Jurkat, Clone E6-1 (cell line): ENCODE measurements around the gene PTPRK.

Experiments used
- DNase-seq: peaks from one replicate; pipeline ENCODE4 v3.0.0-alpha.2; 2011; ENCODE audit warnings: low read depth, low spot score
- H3K4me3 ChIP-seq: 2 replicates; pipeline ENCODE4 v1.5.1; 2011; ENCODE audit warnings: mild to moderate bottlenecking, low read length, control low read depth, moderate library complexity

PTPRK gene

DNA sequence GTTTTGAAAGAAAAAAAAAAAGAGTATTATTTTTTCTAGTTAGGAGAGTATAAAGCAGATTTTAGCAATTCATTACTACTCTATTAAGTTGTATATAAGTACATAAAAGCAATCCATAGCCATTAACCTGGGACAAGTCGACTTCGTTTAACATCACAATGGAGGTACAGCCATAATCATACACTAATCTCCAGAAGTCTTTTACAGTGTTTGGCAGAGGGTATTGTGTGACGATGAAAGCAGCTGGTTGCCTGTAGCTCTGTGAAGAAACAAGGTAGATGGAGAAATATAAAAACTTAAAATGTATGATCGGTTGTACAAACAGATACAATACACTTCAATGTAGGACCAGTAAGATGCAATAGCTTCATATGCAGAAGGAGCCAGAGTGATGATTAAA, 543.6 kb downstream of the PTPRK start:
- H3K4me3 ChIP-seq, result no peak overlapping the region
- DNase-seq, result no peak

DNA sequence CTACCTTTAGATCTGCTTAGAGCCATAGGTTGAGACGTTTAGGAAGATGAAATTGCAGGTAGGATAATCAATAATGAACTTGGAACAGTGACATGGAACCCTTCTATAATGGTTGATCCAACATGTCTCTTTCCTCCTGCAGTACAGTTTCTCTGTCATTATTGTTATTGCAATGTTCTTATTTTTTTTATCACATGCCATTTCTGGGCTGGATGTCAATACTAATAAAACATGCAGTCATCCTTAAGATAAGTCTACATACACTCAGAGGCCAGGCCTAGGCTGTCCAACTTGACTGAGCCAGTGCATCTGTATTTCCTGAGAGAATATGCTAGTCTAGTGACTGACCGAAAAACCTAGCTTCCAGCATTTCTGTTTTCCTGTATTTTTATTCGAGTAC, 544.3 kb downstream of the PTPRK start:
- no peak for DNase-seq
- H3K4me3 ChIP-seq, result no peak overlapping the region

DNA sequence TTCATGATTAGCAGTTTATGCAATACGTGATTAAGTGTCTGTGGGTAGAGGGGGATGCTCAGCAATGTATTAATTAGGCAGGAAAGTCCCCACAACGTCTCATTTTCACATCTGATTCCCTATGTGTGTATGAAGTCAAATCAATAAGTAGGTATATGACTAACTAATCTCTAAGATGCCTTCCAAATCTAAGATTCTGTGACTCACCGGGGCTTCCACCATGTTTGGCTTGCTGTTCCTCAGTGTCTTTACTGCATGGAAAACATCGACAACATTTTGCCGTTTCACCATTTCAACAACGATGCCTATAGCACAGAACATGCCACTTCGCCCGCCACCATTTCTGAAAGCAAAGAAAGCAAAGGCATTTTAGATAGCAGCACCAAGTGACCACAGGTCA, 547.6 kb downstream of the PTPRK start:
- H3K4me3 ChIP-seq, result no peak overlapping the region
- DNase-seq, result no peak

DNA sequence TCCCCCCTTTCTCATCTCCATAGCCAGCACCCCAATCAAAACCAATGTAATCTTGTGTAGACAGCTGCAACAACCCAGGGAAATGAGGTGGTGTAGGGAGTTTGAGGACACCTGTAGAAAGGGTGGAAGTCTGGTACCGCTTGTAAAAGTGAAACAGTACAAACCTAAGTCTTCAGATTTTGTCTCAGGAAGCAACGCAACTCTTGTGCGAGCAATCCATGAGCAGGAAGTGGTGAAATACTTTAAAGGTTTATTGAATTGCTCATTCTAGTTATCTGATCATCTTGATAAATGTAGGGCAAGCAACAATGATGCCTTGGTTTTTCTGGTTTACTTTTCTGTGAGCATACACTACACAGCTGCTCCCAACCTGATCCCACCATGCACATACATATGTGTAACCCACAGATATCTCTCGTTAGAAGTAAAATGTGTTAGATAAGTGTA, 548.4 kb downstream of the PTPRK start:
- peak overlapping the region; percentile 36 for H3K4me3 ChIP-seq
- peak; percentile 99 for DNase-seq

DNA sequence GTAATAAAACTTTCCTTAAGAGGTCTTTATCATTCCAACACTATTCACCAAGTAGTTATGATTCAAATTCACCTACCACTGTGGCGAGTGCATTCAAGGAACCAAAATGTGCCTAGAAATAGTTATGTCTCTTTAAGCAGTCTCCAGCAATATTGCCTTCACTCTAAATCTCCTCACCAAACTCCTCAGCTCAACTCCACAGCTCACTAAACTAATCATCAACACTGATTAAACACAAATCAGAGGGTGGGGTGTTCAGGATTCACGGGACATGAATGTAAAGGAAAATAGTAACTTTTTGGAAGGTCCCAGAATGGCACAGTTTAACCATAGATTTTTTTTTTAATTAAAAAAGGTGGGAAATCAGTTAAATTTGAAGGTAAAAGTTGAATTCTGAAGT, 549.0 kb downstream of the PTPRK start:
- peak overlapping the region; percentile 36 for H3K4me3 ChIP-seq
- DNase-seq, result no peak

DNA sequence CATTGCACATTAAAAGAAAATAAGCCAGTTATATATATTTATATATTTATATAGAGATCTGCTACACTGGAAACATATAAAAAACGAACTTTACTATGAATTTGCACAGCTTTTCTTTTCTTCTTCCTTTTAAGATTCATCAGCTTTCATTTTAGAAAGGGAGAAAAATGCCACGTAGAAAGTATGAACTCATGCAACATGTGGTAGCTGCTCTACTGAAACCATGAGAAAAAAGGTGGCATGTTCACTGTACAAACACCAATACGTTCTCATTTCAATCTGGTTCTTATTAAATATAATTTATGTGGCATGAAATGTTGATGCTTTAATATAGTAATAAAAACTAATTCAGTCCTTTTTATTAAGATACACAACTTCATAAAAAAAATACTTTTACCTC, 550.7 kb downstream of the PTPRK start:
- no peak for DNase-seq
- H3K4me3 ChIP-seq, result no peak overlapping the region

DNA sequence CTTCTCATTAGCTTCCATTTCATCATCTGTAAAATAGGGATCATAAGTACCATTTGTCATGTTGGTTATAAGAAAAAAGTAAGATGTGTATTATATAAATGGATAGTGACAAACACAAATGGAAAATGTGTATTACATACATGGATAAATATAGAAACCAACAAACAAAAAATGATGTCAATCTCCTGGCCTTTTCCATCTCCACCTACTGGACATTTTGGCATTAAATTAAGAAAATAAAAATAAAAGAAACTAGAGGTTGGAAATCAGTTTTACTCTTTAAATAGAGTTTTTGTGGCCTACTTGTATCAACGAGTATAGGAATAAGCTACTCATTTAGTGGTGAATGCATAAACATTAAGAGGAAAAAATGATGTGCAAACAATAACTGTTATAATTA, 552.0 kb downstream of the PTPRK start:
- H3K4me3 ChIP-seq, result no peak overlapping the region
- no peak for DNase-seq

DNA sequence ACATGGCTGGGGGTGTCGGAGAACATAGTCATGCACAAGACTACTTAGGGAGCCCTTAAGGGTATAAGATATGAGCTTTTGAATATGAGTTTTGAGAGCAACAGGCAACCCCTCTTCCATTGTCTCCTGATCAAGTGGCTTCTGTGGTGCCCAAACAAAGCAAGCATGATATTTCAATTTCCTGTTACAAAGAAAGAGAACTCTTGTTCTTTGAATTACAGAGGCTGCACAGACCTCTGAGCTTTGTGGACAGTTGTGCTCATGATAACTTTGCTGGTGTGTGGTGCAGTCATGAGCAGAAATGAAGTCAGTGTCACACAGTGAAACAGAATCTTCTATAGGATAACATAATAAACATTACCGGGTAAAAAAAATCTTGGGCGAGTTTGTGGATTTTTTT, 552.7 kb downstream of the PTPRK start:
- peak; percentile 54 for DNase-seq
- no peak overlapping the region for H3K4me3 ChIP-seq

DNA sequence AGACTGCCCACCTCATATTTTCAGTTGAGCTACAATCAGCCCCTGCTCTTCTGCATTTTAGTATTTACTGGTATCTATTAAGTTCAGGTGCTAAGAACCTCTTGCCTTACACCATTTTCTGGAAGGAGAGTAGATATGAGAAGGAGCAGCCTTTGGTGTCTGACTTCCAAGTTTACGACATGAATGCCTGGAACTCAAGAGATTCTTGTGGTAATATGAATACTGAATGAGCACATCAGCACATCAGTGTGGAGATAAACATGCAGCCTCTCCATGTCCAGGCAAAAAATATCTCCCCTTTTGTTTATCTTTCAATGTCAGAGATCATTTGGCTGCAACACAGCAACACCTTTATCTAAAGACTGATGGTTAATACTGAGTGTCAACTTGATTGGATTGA, 553.8 kb downstream of the PTPRK start:
- no peak overlapping the region for H3K4me3 ChIP-seq
- DNase-seq, result no peak

DNA sequence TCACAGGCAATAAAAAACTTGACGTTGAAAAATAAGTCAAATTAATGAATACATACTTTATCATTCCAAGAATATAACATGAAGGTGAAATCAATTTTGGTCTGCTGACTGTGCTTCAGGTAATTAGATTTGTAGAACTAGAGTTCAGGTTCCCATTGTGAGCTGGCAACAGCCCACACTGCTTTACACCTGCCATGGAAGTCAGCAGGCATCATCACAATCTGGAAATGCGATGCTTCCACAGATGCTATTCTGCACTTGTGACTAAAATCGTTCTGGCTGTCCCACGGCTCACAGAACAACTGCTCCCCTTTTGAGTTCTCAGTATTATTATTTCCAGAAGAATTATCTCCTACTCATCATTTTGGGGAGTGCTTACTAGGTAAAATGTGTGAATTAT, 556.9 kb downstream of the PTPRK start:
- H3K4me3 ChIP-seq, result no peak overlapping the region
- no peak for DNase-seq

DNA sequence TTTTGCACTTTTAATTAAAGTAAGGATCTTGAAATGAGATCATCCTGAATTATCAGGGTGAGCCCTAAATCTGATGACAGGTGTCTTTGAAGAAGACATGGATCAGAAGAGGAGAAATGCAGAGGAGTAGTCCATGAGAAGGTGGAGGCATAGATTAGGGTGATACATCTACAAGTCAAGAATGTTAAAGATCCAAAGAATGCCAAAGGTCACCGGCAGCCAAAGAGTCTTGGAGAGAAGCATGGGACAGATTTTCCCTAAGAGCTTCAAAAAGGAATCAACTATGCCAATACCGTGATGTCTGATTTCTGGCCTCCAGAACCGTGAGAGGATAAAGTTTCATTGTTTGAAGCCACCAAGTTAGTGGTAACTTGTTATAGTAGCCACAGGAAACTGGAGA, 560.5 kb downstream of the PTPRK start:
- no peak for DNase-seq
- no peak overlapping the region for H3K4me3 ChIP-seq

DNA sequence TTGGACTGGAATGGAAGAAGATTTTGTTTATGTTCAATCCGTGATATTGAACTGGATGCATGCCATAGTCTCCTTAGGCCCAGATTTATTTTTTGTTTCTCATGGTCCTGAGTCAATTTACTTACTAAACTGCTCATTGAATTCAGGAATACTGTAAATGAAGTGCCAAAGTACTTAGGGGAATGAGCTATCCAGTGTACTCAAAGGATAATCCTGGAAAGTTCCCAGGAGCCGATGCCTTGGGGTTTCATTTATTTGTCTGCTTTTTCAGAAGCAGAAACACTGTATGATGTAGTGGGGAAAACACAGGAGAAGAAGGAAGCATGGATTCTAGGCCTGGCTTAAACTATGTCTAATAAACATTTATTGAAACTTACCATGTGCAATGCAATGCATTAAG, 563.4 kb downstream of the PTPRK start:
- DNase-seq, result no peak
- no peak overlapping the region for H3K4me3 ChIP-seq

DNA sequence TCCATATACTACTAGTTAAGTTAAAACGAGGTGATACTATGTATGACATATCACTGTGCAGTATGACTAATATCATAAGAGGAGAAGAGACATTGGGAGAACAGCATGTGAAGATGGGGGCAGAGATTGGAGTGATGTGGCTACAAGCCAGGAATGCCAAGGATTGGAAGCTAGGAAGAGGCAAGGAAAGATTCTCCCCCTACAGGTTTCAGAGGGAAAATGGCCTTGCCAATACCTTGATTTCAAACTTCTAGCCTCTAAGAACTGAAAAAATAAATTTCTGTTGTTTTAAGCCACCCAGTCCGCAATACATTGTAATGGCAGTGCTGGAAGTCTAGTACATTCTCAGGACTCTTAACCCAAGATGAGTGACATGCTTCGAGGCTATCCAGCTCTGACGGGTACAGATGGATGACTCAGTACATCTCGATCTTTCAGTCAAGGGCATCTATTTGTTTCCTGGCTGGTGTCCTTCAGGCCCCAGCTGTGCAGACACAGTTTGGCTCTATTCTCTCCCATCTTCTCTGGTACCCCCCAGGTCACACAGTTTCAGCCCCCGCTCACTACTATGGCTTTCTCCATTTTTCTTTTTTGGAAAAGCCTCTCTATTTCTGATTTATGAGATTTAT, 564.0 kb downstream of the PTPRK start:
- DNase-seq, result no peak
- H3K4me3 ChIP-seq, result no peak overlapping the region

DNA sequence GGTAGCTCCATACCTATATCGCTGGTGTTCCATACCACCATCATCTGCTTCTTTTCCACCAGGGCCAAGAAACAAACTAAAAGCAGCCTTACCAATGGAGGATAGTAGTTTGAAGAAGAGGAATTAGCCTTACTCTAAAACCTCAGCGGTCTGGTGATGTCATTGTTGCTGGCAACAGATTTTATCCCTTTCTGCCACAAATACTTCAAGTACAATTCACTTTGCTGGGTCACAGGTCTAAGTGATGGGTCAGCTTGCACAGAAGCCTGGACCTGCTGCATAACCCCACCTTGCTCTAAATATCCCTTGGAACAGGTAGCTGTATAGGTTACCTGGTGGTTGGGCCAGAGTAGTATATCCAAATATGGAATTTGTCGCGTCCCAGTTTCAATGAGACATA, 566.3 kb downstream of the PTPRK start:
- DNase-seq, result no peak
- no peak overlapping the region for H3K4me3 ChIP-seq

DNA sequence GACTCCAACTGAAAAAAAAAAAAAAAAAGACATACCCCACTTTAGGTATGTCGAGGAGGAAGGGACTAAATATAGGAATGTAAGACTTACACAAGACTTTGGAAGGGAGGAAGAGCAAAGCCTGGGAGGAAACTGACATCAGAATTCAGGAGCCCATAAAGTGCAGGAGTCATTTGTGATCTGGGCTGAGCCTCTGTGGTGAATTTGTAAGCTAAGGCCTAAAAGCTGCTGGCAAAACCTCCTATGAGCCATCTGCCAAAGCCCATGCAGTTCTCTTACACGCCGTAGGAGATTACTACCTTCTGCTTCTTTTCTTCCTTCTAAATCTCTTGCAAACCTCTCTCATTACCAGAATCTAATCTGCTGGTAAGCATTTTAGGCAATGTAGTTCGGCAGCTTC, 567.6 kb downstream of the PTPRK start:
- no peak overlapping the region for H3K4me3 ChIP-seq
- DNase-seq, result peak; percentile 58

DNA sequence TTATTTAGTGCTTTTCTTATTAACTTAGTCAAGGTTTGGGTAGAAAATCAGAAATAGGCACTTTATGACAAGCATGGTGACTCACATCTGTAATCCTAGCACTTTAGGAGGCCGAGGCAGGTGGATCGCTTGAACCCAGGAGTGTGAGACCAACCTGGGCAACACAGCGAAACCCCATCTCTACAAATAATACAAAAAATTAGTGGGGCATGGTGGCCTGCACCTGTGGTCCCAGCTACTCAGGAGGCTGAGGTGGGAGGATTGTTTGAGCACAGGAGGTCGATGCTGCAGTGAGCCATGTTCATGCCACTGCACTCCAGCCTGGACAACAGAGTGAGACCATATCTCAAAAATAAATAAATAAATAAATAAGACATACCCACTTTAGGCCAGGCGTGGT, 568.2 kb downstream of the PTPRK start:
- no peak overlapping the region for H3K4me3 ChIP-seq
- no peak for DNase-seq

DNA sequence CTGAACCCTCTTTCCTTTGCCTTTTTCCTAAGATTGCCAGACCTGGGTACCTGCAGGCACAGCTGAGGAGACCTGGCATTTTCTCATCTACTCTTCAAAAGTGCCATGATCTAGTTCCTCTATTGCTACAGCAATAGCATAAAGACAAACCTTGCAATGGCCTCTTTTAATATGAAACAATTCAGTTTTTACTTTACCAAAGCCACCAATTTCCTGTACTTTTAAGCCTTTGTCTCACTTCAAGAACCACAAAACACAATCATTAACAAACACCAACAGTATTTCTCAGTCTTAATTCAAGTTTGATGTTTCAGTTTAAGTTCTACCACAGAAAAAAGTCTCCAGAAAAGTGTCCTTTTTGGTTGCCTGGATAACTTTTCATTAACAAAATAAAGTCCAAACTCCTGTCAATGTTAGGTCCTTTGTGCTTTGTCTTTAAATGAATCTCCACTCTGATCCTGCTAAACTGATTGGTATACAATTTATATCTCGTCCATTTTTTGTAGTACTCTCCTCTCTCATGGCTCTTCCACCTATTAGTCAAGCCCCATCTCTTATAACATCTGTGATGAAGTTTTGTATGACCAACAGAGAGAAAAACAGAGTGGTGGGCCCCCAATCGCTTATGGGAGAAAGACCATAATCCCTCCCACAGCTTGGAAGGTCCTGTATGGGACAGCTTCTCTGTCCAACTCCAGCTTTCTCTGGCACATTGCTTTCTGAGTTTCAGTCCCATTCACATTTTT, 569.1 kb downstream of the PTPRK start:
- peak; percentile 89 for DNase-seq
- peak overlapping the region; percentile 36 for H3K4me3 ChIP-seq

DNA sequence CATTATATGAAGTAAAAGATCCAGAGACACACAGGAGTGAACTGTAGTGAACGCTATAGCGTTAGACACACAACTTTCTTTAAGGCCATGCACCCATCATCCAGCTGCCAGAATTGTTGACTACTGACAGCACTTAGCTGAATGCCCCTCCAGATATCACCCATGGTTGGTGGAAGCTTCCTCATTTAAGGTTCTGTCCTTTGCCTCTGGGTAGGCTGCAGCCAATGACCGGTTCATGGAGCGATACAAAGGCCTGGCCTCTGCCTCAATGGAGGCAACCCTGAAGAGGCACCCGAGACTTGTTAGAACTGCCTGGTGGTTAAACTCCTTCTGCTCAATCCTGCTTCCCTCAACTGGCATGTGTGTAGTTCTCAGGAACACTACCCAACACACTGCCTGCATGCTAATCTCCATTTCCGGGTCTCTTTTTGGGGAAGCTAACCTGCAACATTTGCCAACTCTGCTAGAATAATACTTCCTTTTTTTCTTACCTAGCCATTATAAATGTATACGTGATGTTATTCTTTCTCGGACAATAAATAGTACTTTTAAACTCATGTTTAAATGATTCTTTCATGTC, 569.7 kb downstream of the PTPRK start:
- peak overlapping the region; percentile 36 for H3K4me3 ChIP-seq
- DNase-seq, result peak; percentile 69

DNA sequence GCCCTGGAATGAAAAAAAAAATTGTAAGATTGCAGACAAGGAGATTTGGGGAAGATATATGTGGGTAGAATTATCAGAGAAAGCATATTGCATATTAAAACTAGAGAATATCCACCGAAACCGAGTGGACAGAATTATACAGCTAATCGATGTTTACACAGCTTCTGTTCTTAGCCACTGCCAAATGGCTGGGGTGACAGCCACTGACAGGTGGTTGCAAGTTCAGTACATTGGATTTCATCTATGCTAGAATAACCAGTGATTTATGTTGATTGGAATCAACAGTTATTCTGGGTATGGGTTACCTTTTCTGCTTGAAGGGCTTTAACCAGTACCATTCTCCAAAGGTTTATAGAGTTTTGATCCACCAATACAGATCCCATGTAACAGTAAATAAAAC, 571.1 kb downstream of the PTPRK start:
- no peak overlapping the region for H3K4me3 ChIP-seq
- no peak for DNase-seq

DNA sequence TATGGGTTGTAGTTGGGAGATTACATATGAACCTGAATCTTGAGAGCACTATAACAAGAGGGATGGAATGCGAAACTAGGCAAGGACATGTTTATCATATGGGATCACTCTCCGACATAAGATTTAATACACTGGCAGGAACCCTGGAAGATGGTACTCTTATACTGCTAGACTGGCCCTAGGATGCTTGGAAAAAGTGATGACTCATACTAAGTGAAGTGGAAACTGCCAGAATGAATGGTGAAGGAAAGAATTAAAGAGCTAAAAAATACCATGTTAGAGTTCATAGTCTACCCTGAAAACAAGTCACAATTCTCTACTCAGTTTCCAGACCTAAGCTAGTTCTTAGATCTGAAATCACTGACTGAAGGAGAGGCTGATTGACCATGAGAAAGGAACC, 574.0 kb downstream of the PTPRK start:
- no peak for DNase-seq
- no peak overlapping the region for H3K4me3 ChIP-seq
